ENCODE measurements around the gene CHD6. TPM values are rescaled to one million over a fixed set of nuclear protein-coding genes. Genes with fewer than 3 reads are reported as not detected.

The CHD6 gene
- total and polyA plus RNA-seq, 11 donors: 6.5 to 52.8 (median 38.9) TPM

DNA sequence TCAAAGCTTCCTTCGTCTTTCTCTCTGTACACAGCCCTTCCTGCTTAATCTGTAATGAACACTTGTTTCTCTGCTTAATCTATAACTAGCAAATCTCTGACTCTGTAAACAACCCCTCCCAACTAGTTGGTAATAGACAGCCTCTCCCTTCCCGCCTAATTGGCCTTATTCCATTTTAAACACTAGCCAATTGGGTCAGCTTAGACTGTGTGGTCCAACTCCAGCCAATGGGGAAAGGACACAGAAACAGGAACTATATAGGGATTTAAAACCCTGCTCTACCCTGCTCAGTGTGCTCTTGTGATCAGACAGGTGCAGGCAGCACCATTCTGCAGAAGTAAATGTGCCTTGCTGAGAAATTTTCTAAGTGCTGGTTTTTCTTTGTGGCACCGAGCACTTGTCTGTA is 18.5 kb downstream of the CHD6 start:
- no peaks in the 10 kb centered on the region for H3K27me3 ChIP-seq
- intact Hi-C loops (cut with DNase I): no loop called here

DNA sequence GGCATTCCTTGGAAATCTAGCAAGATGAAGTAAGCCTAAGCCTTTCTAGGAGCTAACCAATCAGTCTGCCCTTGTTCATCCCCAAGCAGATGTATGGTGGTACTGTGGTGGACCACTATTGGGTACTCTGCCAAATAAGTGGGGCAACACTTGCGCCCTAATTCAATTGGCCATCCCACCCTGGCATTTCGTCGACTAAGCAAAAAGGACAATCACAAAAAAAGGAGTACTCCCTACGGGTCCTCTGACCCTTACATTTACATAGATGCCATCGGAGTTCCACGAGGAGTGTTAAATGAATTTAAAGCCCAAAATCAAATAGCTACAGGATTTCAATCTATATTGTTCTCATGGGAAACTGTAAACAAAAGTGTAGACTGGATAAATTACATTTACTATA is 19.5 kb downstream of the CHD6 start:
- 96 to 98% (median 97%) methylated on average over 6 of the region's 6 CpGs for WGBS, 4 donors
- Histone ChIP-seq H3K36me3 (peaks cover 0 to 10% (median 0%) of the 10 kb centered on the region in 9 donors), H3K27ac (no peak overlapping the region), H3K4me1 (peaks cover 0 to 32% (median 6%) of the 10 kb centered on the region in 12 donors), H3K9me3 (peaks cover 2 to 76% (median 36%) of the 10 kb centered on the region in 12 donors), H3K4me3 (no peak overlapping the region), H3K27me3 (no peaks in the 10 kb centered on the region)
- DNase-seq (no peak), ATAC-seq (no peak)
- TF ChIP-seq POLR2A (IDR thresholded peaks at IDR 0.05): no peak
- TF ChIP-seq, protein P1, sequence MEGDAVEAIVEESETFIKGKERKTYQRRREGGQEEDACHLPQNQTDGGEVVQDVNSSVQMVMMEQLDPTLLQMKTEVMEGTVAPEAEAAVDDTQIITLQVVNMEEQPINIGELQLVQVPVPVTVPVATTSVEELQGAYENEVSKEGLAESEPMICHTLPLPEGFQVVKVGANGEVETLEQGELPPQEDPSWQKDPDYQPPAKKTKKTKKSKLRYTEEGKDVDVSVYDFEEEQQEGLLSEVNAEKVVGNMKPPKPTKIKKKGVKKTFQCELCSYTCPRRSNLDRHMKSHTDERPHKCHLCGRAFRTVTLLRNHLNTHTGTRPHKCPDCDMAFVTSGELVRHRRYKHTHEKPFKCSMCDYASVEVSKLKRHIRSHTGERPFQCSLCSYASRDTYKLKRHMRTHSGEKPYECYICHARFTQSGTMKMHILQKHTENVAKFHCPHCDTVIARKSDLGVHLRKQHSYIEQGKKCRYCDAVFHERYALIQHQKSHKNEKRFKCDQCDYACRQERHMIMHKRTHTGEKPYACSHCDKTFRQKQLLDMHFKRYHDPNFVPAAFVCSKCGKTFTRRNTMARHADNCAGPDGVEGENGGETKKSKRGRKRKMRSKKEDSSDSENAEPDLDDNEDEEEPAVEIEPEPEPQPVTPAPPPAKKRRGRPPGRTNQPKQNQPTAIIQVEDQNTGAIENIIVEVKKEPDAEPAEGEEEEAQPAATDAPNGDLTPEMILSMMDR (IDR thresholded peaks at IDR 0.05): no peak
- intact Hi-C loops (cut with DNase I): no loop called here

More for the DNA sequence above, 18.5 kb downstream of the CHD6 start:
- Histone ChIP-seq H3K27ac (no peak overlapping the region), H3K9me3 (peaks cover 2 to 70% (median 34%) of the 10 kb centered on the region in 12 donors), H3K4me1 (peaks cover 0 to 42% (median 8%) of the 10 kb centered on the region in 12 donors), H3K4me3 (no peak overlapping the region), H3K36me3 (peaks cover 0 to 9% (median 0%) of the 10 kb centered on the region in 9 donors)
- WGBS, 4 donors: 78 to 93% (median 89%) methylated on average over 3 of the region's 3 CpGs
- no peak for TF ChIP-seq POLR2A (IDR thresholded peaks at IDR 0.05)
- no peak for ATAC-seq
- DNase-seq: no peak

DNA sequence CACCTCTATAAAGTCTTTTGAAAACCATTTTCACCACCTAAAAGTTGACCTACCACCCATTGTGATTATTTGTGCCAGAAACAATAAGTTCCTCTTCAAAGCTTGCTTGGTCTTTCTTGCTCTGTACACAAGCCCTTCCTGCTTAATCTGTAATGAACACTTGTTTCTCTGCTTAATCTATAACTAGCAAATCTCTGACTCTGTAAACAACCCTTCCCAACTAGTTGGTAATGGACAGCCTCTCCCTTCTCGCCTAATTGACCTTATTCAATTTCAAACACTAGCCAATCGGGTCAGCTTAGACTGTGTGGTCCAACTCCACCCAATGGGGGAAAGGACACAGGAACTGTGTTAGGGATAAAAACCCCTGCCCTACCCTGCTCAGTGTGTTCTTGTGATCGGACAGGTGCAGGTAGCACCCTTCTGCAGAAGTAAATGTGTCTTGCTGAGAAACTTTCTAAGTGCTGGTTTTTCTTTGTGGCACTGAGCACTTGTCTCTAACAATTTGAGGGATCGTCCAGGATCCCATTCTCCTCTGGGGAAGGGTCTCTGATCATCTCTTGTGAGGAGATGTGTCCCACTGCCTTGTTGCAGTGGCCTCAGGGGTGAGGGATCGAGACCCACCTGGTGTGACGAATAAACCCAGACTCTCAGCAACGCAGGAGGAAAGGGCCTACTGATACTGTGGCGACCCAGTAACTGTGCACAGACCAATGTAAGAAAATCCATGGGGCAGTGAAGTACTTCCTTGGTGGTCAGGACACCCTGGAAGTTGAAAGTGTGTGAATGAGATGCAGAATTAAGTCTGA is 23.5 kb downstream of the CHD6 start:
- ATAC-seq: no peak
- H3K27me3 ChIP-seq: no peaks in the 10 kb centered on the region
- intact Hi-C loops (cut with DNase I): no loop called here

DNA sequence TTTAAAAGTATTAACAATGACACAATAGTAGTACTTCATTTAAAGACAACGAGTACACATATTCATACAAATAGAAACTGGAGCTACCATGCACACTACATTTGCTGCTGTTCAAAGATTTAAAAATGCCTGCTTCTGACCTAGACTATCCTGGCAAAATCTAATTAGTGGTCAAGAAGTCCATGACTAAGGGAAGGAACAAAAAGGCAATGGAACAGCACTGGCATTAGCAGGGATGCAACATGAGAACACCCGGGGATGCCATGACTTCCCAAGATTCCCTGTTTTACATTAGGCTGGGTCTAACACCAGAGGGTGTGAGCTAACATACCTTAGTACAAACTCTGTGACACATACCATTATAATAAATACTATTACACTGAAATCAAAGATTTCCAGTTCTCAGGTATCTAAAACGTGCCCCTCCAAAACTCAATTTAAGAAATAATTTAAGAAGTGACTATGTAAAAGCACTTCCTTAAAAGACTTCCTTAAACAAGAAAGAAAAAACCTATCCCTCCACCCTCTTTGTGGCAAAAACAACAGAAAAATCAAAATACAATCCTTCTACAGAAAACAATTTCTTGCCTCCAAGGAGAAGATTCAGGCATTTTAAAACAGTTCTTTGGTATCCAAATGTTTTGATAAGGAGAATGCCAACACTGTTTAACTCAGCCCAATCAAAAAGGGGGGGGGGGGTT is 25.5 kb downstream of the CHD6 start:
- Histone ChIP-seq H3K27me3 (no peaks in the 10 kb centered on the region), H3K4me1 (peaks cover 0 to 19% (median 8%) of the 10 kb centered on the region in 12 donors), H3K27ac (no peak overlapping the region), H3K9me3 (peaks cover 0 to 43% (median 9%) of the 10 kb centered on the region in 12 donors), H3K36me3 (peaks cover 0 to 6% (median 0%) of the 10 kb centered on the region in 9 donors), H3K4me3 (no peak overlapping the region)
- no peak for TF ChIP-seq POLR2A (IDR thresholded peaks at IDR 0.05)
- TF ChIP-seq, protein P1 (IDR thresholded peaks at IDR 0.05): no peak
- ATAC-seq: no peak
- no peak for DNase-seq
- 77 to 88% (median 79%) methylated on average over 3 of the region's 3 CpGs for WGBS, 4 donors
- intact Hi-C loops (cut with DNase I): no loop called here

More for the DNA sequence above, 23.5 kb downstream of the CHD6 start:
- peaks cover 0 to 10% (median 0%) of the 10 kb centered on the region in 9 donors for H3K36me3 ChIP-seq
- DNase-seq: no peak
- H3K27ac ChIP-seq: no peak overlapping the region
- peaks cover 0 to 57% (median 21%) of the 10 kb centered on the region in 12 donors for H3K9me3 ChIP-seq
- H3K4me3 ChIP-seq: no peak overlapping the region
- WGBS, 4 donors: 98 to 99% (median 98%) methylated on average over 8 of the region's 8 CpGs
- TF ChIP-seq, protein P1 (IDR thresholded peaks at IDR 0.05): no peak
- H3K4me1 ChIP-seq: peaks cover 0 to 16% (median 7%) of the 10 kb centered on the region in 12 donors

All from heart left ventricle (tissue), 16 donors.